M059J (cell line): ENCODE results near the gene SLC12A4. TPM values are rescaled to one million over a fixed set of nuclear protein-coding genes. Genes with fewer than 3 reads are reported as not detected.
"Not testable (repeated sequence)": the region's sequence is repeated elsewhere in the genome, so short reads cannot be mapped to it uniquely, and the experiment has no call there.

Experiments
- DNase-seq: peaks from one replicate; pipeline ENCODE4 v3.0.0-alpha.2; 2012; ENCODE audit warnings: low read depth
- total RNA-seq: library from RNA; depleted of rRNA; stranded (reverse); fragments of >200 nt; shearing (Covaris generic); gene quantifications from 2 replicates; pipeline ENCODE4 v1.2.3, GENCODE V29; 2014

SLC12A4 gene
- total RNA-seq, 1 experiment from 2014 or later: 30.7 TPM

DNA sequence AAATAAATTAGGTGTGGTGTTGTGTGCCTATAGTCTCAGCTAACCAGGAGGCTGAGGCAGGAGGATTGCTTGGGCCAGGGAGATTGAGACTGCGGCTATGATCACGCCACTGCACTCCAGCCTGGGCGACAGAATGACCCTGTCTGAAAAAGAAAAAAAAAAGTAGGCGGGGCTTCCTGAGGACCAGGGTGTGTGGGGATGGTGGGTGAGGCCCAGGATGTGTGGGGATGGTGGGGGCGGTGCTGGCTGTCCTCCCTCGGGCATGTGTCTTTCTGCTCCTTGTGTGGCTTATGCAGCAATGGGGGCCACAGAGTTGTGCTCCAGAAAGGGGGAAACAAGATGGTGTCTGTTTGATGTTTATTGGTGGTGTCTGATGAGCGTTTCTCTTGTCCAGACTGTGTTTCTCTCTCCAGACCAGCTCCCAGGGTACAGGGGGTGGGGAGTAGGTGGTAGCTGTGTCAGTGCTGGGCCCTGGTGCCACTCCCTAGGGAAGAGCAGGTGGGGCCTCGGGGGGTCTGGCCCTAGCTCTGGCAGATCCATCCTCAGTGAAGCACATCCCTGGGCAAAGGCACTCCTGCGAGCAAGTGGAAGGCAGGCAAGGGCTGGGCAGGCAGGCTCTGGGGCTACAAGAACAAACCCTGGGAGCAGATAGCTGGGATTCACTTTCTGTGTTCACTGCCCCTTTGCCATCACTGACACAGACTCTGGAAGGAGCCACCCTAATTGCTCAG lies 26.8 kb downstream of the SLC12A4 start:
- DNase-seq: no peak

GRCh38 chr16:67940446-67941089 lies 27.9 kb downstream of the SLC12A4 start:
- no peak for DNase-seq

- DNase-seq: no peak
Measured at GRCh38 chr16:67939507-67940445, 28.7 kb downstream of the SLC12A4 start.

DNA sequence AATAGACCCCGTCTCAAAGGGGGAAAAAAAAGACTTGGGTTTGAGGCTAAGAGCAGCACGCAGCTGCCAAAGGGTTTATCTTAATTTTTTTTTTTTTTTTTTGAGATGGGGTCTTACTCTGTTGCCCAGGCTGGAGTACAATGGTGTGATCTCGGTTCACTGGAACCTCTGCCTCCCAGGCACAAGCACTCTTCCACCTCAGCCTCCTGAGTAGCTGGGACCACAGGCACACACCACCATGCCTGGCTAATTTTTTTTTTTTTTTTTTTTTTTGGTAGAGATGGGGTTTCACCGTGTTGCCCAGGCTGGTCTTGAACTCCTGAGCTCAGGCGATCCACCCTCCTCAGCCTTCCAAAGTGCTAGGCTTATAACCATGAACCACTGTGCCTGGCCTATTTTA lies 30.7 kb downstream of the SLC12A4 start:
- DNase-seq: not testable (repeated sequence)

DNA sequence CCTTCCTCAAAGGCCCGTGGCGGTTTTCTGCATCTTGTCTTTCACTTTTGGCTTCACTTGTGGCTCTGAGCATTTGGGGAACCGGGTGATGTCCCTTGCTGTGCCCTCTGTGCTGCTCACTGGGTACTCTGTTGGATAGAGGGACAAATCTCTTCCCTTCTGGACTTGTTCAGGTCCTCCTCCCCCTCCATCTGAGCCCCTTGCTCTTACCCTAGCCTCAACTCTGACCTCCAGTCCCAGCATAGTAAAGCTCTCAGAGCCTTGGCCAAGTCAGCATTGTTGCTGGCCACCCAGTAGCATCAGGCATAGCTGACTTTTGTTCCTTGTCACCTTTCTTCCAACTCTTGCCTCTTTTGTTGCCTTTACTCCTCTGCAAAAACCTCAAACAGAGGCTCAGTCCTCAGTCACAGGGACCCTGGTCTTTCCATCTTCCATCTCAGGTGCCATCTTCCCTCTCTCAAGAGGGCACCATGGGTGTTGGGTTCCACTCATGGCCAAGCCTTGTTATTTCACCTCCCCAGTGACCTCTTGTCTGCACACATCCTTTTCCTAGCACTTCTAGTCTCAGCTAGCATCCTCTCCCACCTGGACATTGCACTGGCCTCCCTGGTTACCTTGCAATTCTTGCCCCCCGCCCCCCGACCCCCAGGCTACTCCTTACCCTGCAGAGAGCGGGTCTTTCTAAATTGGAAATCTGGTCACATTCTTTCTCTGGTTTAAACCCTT lies 31.4 kb downstream of the SLC12A4 start:
- peak; percentile 86 for DNase-seq

- DNase-seq: peak; percentile 61
Measured at GRCh38 chr16:67936124-67936879, 32.1 kb downstream of the SLC12A4 start, which contains the start of gene PSMB10. TSS of gene PSMB10 (minus strand) at chr16:67936850. CDS start at chr16:67936749, 101 bp downstream.

- DNase-seq: peak; percentile 96
Measured at GRCh38 chr16:67935402-67936123, 32.9 kb downstream of the SLC12A4 start.

- no peak for DNase-seq
Measured at GRCh38 chr16:67935101-67935401, 33.4 kb downstream of the SLC12A4 start.

- DNase-seq: no peak
Measured at GRCh38 chr16:67934306-67935100, 33.9 kb downstream of the SLC12A4 start.

DNA sequence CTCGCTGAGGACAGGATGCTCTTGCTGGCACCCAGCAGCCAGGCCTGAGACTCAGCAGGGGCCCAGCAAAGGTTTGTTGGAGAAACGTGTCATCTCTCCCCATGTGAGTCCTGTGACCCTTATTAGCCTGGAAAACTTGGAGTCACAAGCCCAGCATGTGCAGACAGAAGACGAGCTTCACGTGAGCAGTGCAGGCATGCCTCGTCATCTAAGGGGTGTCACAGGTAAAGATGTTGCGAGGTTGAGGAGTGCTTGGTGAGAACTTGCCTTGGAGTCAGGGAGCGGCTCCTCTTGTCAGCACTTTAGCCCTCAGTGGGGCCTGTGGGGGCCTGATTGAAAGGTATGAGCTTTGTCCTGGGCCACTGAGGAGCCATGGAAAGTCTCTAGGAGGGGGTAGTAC lies 34.6 kb downstream of the SLC12A4 start:
- no peak for DNase-seq

DNA sequence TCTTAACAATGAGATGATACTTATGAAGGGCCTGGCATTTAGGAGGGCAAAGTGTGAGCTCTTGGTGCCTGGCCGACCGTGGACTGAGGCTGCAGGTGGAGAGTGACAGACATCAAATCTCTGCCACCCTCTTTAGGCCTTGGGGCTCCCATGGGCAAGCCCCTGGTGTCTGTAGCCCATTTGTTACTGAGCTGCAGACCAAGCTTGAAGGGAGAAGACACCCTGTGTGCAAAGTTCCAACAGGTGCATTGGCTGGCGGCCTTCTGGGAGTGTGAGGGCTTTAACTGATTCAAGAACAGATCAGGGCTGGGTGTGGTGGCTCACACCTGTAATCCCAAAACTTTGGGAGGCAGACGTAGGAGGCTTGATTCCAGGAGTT lies 36.0 kb downstream of the SLC12A4 start:
- DNase-seq: no peak

- no peak for DNase-seq
Measured at GRCh38 chr16:67931712-67932461, 36.5 kb downstream of the SLC12A4 start, which contains the start of gene CTRL. TSS of gene CTRL (minus strand) at chr16:67931862. CDS start at chr16:67931852, 10 bp downstream.

- no peak for DNase-seq
Measured at GRCh38 chr16:67930678-67931211, 37.7 kb downstream of the SLC12A4 start.

GRCh38 chr16:67930191-67930590 lies 38.2 kb downstream of the SLC12A4 start:
- DNase-seq: no peak

GRCh38 chr16:67928561-67929364 lies 39.7 kb downstream of the SLC12A4 start:
- DNase-seq: peak; percentile 64

DNA sequence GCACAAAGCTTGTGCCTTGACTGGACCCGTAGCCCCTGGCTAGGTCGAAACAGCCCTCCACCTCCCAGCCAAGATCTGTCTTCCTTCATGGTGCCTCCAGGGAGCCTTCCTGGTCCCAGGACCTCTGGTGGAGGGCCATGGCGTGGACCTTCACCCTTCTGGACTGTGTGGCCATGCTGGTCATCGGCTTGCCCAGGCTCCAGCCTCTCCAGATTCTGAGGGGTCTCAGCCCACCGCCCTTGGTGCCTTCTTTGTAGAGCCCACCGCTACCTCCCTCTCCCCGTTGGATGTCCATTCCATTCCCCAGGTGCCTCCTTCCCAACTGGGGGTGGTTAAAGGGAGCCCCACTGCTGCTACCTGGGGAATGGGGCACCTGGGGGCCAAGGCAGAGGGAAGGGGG lies 40.3 kb downstream of the SLC12A4 start:
- DNase-seq: no peak

DNA sequence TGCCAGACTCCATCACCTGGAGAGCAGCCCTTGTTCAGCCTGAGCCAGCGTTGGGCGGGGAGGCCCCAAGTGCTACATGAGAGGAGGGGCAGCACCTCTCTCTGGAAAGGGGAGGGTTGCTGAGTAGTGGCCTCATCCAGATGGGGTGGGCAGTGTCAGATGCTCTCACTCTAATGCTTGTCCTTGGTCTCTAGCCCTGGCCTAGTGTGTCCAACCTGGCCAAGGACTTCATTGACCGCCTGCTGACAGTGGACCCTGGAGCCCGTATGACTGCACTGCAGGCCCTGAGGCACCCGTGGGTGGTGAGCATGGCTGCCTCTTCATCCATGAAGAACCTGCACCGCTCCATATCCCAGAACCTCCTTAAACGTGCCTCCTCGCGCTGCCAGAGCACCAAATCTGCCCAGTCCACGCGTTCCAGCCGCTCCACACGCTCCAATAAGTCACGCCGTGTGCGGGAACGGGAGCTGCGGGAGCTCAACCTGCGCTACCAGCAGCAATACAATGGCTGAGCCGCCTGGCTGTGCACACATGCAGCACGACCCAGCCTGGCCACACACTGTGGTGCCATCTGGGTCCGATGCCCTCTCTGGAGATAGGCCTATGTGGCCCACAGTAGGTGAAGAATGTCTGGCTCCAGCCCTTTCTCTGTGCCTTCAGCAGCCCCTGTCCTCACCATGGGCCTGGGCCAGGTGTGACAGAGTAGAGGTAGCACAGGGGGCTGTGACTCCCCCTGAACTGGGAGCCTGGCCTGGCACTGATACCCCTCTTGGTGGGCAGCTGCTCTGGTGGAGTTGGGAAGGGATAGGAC lies 41.1 kb downstream of the SLC12A4 start:
- DNase-seq: no peak
